Small intestine (tissue), 4 donors: ENCODE data around the gene RRP36. TPM values are rescaled to one million over a fixed set of nuclear protein-coding genes. Genes with fewer than 3 reads are reported as not detected.

Experiments used
- polyA plus RNA-seq, 4 donors: library from polyadenylated mRNA; stranded (reverse) in 3 of 4; unstranded in 1 of 4; fragments of 200-250 nt in 3 of 4; fragments of 120-200 nt in 1 of 4; gene quantifications; one replicate each; pipeline versions ENCODE4 v1.2.1 to v1.2.3, GENCODE V29; 2013
- donor health status: healthy with polysubstance abuse.
- donor health status: Bipolar disorder and iron deficiency.
- donor health status: healthy.

RRP36 gene
- polyA plus RNA-seq, 4 donors: 32.2 to 50.0 (median 42.0) TPM

Other genes with a start within 250 kb of the RRP36 start
- 10 to 100 TPM in 1 of 4 donors, 1 to 10 TPM in 3; 3.2 to 15.4 (median 4.7) TPM for gene BICRAL, start 239.6 kb upstream of the RRP36 start, polyA plus RNA-seq
- gene RPL7L1, start 142.0 kb upstream of the RRP36 start, polyA plus RNA-seq: 10 to 100 TPM; 23.7 to 90.6 (median 46.5) TPM
- under 1 TPM in 1 of 4 donors, not detected in 3; 0.06 TPM for gene PTCRA, start 105.6 kb upstream of the RRP36 start, polyA plus RNA-seq
- gene CNPY3, start 92.1 kb upstream of the RRP36 start, polyA plus RNA-seq: 10 to 100 TPM in 3 of 4 donors, 1 to 10 TPM in 1; 8.7 to 57.3 (median 25.3) TPM
- under 1 TPM in 2 of 4 donors, not detected in 2; 0.34 to 0.35 TPM for gene GNMT, start 60.9 kb upstream of the RRP36 start, polyA plus RNA-seq
- 10 to 100 TPM; 17.8 to 51.4 (median 35.9) TPM for gene PEX6, start 42.4 kb upstream of the RRP36 start, polyA plus RNA-seq
- 10 to 100 TPM; 44.2 to 96.8 (median 58.1) TPM for gene PPP2R5D, start 37.1 kb upstream of the RRP36 start, polyA plus RNA-seq
- gene MEA1, start 7.7 kb upstream of the RRP36 start, polyA plus RNA-seq: 10 to 100 TPM; 62.6 to 90.8 (median 74.8) TPM
- gene KLHDC3, start 7.4 kb upstream of the RRP36 start, polyA plus RNA-seq: 100 to 1,000 TPM in 1 of 4 donors, 10 to 100 TPM in 3; 72.4 to 103 (median 75.3) TPM
- gene CUL7, start 32.2 kb downstream of the RRP36 start, polyA plus RNA-seq: 10 to 100 TPM in 1 of 4 donors, 1 to 10 TPM in 3; 5.7 to 41.8 (median 6.7) TPM
- gene MRPL2, start 37.8 kb downstream of the RRP36 start, polyA plus RNA-seq: 100 to 1,000 TPM in 2 of 4 donors, 10 to 100 TPM in 2; 53.4 to 127 (median 90.9) TPM
- 100 to 1,000 TPM in 3 of 4 donors, 10 to 100 TPM in 1; 36.3 to 333 (median 206) TPM for gene KLC4, start 38.0 kb downstream of the RRP36 start, polyA plus RNA-seq
- gene PTK7, start 54.7 kb downstream of the RRP36 start, polyA plus RNA-seq: 10 to 100 TPM in 2 of 4 donors, 1 to 10 TPM in 2; 1.1 to 36.5 (median 6.9) TPM
- gene SRF, start 149.6 kb downstream of the RRP36 start, polyA plus RNA-seq: 10 to 100 TPM in 3 of 4 donors, 1 to 10 TPM in 1; 8.9 to 24.0 (median 16.2) TPM
- 10 to 100 TPM; 22.2 to 86.2 (median 52.5) TPM for gene CUL9, start 160.6 kb downstream of the RRP36 start, polyA plus RNA-seq
- 100 to 1,000 TPM; 192 to 370 (median 327) TPM for gene DNPH1, start 207.9 kb downstream of the RRP36 start, polyA plus RNA-seq
- 1 to 10 TPM in 2 of 4 donors, under 1 TPM in 2; 0.89 to 2.1 (median 1.0) TPM for gene TTBK1, start 221.9 kb downstream of the RRP36 start, polyA plus RNA-seq